WTC11 (cell line): Measurements from ENCODE around the gene EFNA5. TPM values are rescaled to one million over a fixed set of nuclear protein-coding genes. Genes with fewer than 3 reads are reported as not detected.

ENCODE experiments used
- ATAC-seq: fragments of 200-7000 bp; cut with Tn5 transposase; 2 replicates; pipeline ENCODE4 v1.10.0; 2021; ENCODE audit warnings: mild to moderate bottlenecking, moderate library complexity
- CTCF ChIA-PET: fragments of 300-600 bp; sonication (Branson Sonifier 250); formaldehyde crosslinking; loops from one replicate; lab custom pipeline; 2021; ENCODE audit warnings: antibody characterized with exemption; lab: Charles Lee
- POLR2A ChIA-PET: fragments of 350-600 bp; sonication (Branson Sonifier 250); formaldehyde crosslinking; loops from one replicate; lab custom pipeline; 2021; ENCODE audit warnings: antibody characterized with exemption; lab: Charles Lee
- DNase-seq: peaks from one replicate; pipeline ENCODE4 v3.0.0; 2021; ENCODE audit warnings: low spot score
- H3K27ac Mint-ChIP-seq: 2 replicates; pipeline ENCODE4 v1.8.0; 2021; ENCODE audit warnings: mixed read lengths
- H3K27me3 Mint-ChIP-seq: 2 replicates; pipeline ENCODE4 v1.8.0; 2021; ENCODE audit warnings: low read depth, mild to moderate bottlenecking, moderate library complexity, mixed read lengths
- H3K36me3 Mint-ChIP-seq: 2 replicates; pipeline ENCODE4 v1.8.0; 2021; ENCODE audit warnings: mixed read lengths
- H3K4me1 Mint-ChIP-seq: 2 replicates; pipeline ENCODE4 v1.8.0; 2022; ENCODE audit warnings: mixed read lengths
- H3K4me3 Mint-ChIP-seq: 2 replicates; pipeline ENCODE4 v1.8.0; 2021; ENCODE audit warnings: mild to moderate bottlenecking, moderate library complexity, mixed read lengths
- H3K9me3 Mint-ChIP-seq: 2 replicates; pipeline ENCODE4 v1.8.0; 2021; ENCODE audit warnings: mixed read lengths
- AFF4 ChIP-seq: sonication (generic); formaldehyde crosslinking; IDR thresholded peaks from 2 replicates; pipeline ENCODE4 v1.8.1; 2023; ENCODE audit warnings: mild to moderate bottlenecking, missing genetic modification reagents, borderline replicate concordance
- ATF2 ChIP-seq: sonication (generic); formaldehyde crosslinking; IDR thresholded peaks from 2 replicates; pipeline ENCODE4 v1.8.1; 2022; ENCODE audit warnings: low read depth, missing genetic modification reagents, borderline replicate concordance
- ATF6 ChIP-seq: sonication (generic); formaldehyde crosslinking; IDR thresholded peaks from 2 replicates; pipeline ENCODE4 v1.8.1; 2023; ENCODE audit warnings: mild to moderate bottlenecking, missing genetic modification reagents
- E2F4 ChIP-seq: sonication (generic); formaldehyde crosslinking; IDR thresholded peaks from 2 replicates; pipeline ENCODE4 v1.8.1; 2022; ENCODE audit warnings: low read depth, mild to moderate bottlenecking, moderate library complexity, missing genetic modification reagents, borderline replicate concordance
- ELF4 ChIP-seq: sonication (generic); formaldehyde crosslinking; IDR thresholded peaks from 2 replicates; pipeline ENCODE4 v1.8.1; 2022; ENCODE audit warnings: low read depth, mild to moderate bottlenecking, moderate library complexity, missing genetic modification reagents
- GRHL2 ChIP-seq: fragments of 250-450 bp; sonication (Bioruptor Pico); IDR thresholded peaks from 2 replicates; pipeline ENCODE4 v1.8.0; 2022; ENCODE audit warnings: mild to moderate bottlenecking, moderate library complexity; ENCODE audit not compliant: insufficient replicate concordance, severe bottlenecking
- IRF2 ChIP-seq: sonication (generic); formaldehyde crosslinking; IDR thresholded peaks from 2 replicates; pipeline ENCODE4 v1.8.0; 2022; ENCODE audit warnings: low read depth, missing genetic modification reagents, borderline replicate concordance
- NFATC4 ChIP-seq: fragments of 250-450 bp; sonication (Bioruptor Pico); IDR thresholded peaks from 2 replicates; pipeline ENCODE4 v1.9.0; 2021; ENCODE audit warnings: mild to moderate bottlenecking
- NFYB ChIP-seq: sonication (generic); formaldehyde crosslinking; conservative IDR thresholded peaks from 2 replicates; pipeline ENCODE4 v1.8.0; 2022; ENCODE audit warnings: low read depth, missing genetic modification reagents
- PRDM15 ChIP-seq: sonication (generic); formaldehyde crosslinking; IDR thresholded peaks from 2 replicates; pipeline ENCODE4 v1.8.0; 2022; ENCODE audit warnings: missing genetic modification reagents
- RORB ChIP-seq: fragments of 250-450 bp; sonication (Bioruptor Pico); IDR thresholded peaks from 2 replicates; pipeline ENCODE4 v1.9.0; 2021; ENCODE audit warnings: mild to moderate bottlenecking
- SMAD4 ChIP-seq: sonication (generic); formaldehyde crosslinking; IDR thresholded peaks from 2 replicates; pipeline ENCODE4 v1.8.0; 2022; ENCODE audit warnings: mild to moderate bottlenecking, missing genetic modification reagents
- ZBTB21 ChIP-seq: sonication (generic); formaldehyde crosslinking; IDR thresholded peaks from 2 replicates; pipeline ENCODE4 v1.8.1; 2023; ENCODE audit warnings: mild to moderate bottlenecking, missing genetic modification reagents, borderline replicate concordance
- ZNF138 ChIP-seq: sonication (generic); formaldehyde crosslinking; conservative IDR thresholded peaks from 2 replicates; pipeline ENCODE4 v1.8.1; 2022; ENCODE audit warnings: mild to moderate bottlenecking, moderate library complexity, missing genetic modification reagents
- ZNF232 ChIP-seq: sonication (generic); formaldehyde crosslinking; IDR thresholded peaks from 2 replicates; pipeline ENCODE4 v1.8.0; 2022; ENCODE audit warnings: mild to moderate bottlenecking, missing genetic modification reagents
- ZNF396 ChIP-seq: fragments of 250-450 bp; sonication (Bioruptor Pico); IDR thresholded peaks from 2 replicates; pipeline ENCODE4 v1.8.0; 2021; ENCODE audit warnings: mild to moderate bottlenecking, moderate library complexity, borderline replicate concordance
- total RNA-seq: library from RNA; stranded (reverse); gene quantifications from 3 replicates; pipeline ENCODE4 v1.2.3, GENCODE V29; 2021
- TF ChIP-seq, protein P1 (sequence below): sonication (generic); formaldehyde crosslinking; IDR thresholded peaks from 2 replicates; pipeline ENCODE4 v1.8.1; 2022; ENCODE audit warnings: mild to moderate bottlenecking, moderate library complexity, missing genetic modification reagents
- TF ChIP-seq, protein P2 (sequence below): sonication (generic); formaldehyde crosslinking; IDR thresholded peaks from 2 replicates; pipeline ENCODE4 v1.8.0; 2022; ENCODE audit warnings: mild to moderate bottlenecking, missing genetic modification reagents
- TF ChIP-seq, protein P3 (sequence below): fragments of 250-450 bp; sonication (Bioruptor Pico); IDR thresholded peaks from 2 replicates; pipeline ENCODE4 v1.9.0; 2021; ENCODE audit warnings: moderate library complexity, mild to moderate bottlenecking, inconsistent platforms, borderline replicate concordance

The EFNA5 gene
- total RNA-seq, 1 experiment from 2014 or later: 17.4 TPM

GRCh38 chr5:107378218-107378899 is 292.4 kb downstream of the EFNA5 start:
- no peak for DNase-seq
- ChIA-PET CTCF (interaction anchor here (1.1 kb wide), 1 partner anchor 194 kb away, joined by 4 read pairs; no protein-coding TSS in a partner anchor), POLR2A (no interaction called here)
- H3K36me3 Mint-ChIP-seq: no peaks in the 10 kb centered on the region
- H3K4me3 Mint-ChIP-seq: no peak overlapping the region
- peaks cover 31% of the 10 kb centered on the region for H3K4me1 Mint-ChIP-seq
- no peak for ATAC-seq
- no peak overlapping the region for H3K27ac Mint-ChIP-seq
- no peaks in the 10 kb centered on the region for H3K27me3 Mint-ChIP-seq
- no peaks in the 10 kb centered on the region for H3K9me3 Mint-ChIP-seq
- TF ChIP-seq ATF2 (CRISPR knock-in tag) (no peak), ZNF232 (CRISPR knock-in tag) (no peak), NFYB (CRISPR knock-in tag) (no peak), RORB (CRISPR knock-in tag) (no peak), ZNF138 (CRISPR knock-in tag) (no peak), ATF6 (CRISPR knock-in tag) (no peak), GRHL2 (CRISPR knock-in tag) (no peak), SMAD4 (CRISPR knock-in tag) (no peak), ELF4 (no peak), IRF2 (CRISPR knock-in tag) (no peak), ZNF396 (CRISPR knock-in tag) (no peak), E2F4 (CRISPR knock-in tag) (no peak), AFF4 (CRISPR knock-in tag) (no peak), ZBTB21 (CRISPR knock-in tag) (no peak), NFATC4 (no peak), PRDM15 (CRISPR knock-in tag) (no peak)
- TF ChIP-seq, protein P1, sequence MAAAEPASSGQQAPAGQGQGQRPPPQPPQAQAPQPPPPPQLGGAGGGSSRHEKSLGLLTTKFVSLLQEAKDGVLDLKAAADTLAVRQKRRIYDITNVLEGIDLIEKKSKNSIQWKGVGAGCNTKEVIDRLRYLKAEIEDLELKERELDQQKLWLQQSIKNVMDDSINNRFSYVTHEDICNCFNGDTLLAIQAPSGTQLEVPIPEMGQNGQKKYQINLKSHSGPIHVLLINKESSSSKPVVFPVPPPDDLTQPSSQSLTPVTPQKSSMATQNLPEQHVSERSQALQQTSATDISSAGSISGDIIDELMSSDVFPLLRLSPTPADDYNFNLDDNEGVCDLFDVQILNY (CRISPR knock-in tag): no peak
- TF ChIP-seq, protein P2, sequence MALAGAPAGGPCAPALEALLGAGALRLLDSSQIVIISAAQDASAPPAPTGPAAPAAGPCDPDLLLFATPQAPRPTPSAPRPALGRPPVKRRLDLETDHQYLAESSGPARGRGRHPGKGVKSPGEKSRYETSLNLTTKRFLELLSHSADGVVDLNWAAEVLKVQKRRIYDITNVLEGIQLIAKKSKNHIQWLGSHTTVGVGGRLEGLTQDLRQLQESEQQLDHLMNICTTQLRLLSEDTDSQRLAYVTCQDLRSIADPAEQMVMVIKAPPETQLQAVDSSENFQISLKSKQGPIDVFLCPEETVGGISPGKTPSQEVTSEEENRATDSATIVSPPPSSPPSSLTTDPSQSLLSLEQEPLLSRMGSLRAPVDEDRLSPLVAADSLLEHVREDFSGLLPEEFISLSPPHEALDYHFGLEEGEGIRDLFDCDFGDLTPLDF (CRISPR knock-in tag): no peak
- TF ChIP-seq, protein P3, sequence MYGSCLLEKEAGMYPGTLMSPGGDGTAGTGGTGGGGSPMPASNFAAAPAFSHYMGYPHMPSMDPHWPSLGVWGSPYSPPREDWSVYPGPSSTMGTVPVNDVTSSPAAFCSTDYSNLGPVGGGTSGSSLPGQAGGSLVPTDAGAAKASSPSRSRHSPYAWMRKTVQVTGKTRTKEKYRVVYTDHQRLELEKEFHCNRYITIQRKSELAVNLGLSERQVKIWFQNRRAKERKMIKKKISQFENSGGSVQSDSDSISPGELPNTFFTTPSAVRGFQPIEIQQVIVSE (CRISPR knock-in tag): no peak
